Measurements from ENCODE around the gene DPY19L3.
"Not testable (repeated sequence)": the region's sequence is repeated elsewhere in the genome, so short reads cannot be mapped to it uniquely, and the experiment has no call there.

DNA sequence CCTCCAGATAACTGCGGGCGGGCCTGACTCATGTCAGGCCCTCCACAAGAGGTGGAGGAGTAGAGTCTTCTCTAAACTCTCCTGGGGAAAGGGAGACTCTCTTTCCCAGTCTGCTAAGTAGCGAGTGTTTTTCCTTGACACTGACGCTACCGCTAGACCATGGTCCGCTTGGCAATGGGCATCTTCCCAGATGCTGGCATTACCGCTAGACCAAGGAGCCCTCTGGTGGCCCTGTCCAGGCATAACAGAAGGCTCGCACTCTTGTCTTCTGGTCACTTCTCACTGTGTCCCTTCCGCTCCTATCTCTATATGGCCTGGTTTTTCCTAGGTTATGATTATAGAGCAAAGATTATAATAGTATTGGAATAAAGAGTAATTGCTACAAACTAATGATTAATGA is 28.5 kb upstream of the DPY19L3 start:
- TF ChIP-seq EP300 (IDR thresholded peaks at IDR 0.05; ENCODE audit: borderline replicate concordance in 1 of 2, low read depth in 1 of 2, low read length in 1 of 2); TAF1 (IDR thresholded peaks at IDR 0.05; ENCODE audit: borderline replicate concordance, low read depth, low read length); GABPA (IDR thresholded peaks at IDR 0.05; ENCODE audit: low read depth); POLR2AphosphoS5 (IDR thresholded peaks at IDR 0.05; ENCODE audit: low read depth, low read length); SMC3 (IDR thresholded peaks at IDR 0.05; ENCODE audit: low read depth, low read length); CHD2 (IDR thresholded peaks at IDR 0.05; ENCODE audit: low read length, partially characterized antibody); SIN3A (IDR thresholded peaks at IDR 0.05; ENCODE audit: borderline replicate concordance, low read depth, low read length); FOXJ3 (CRISPR knock-in tag; IDR thresholded peaks at IDR 0.05); JUND (IDR thresholded peaks at IDR 0.05); TCF12 (IDR thresholded peaks at IDR 0.05); RFX5 (IDR thresholded peaks at IDR 0.05; ENCODE audit: low read length): not testable (repeated sequence)
- TF ChIP-seq, protein P1, sequence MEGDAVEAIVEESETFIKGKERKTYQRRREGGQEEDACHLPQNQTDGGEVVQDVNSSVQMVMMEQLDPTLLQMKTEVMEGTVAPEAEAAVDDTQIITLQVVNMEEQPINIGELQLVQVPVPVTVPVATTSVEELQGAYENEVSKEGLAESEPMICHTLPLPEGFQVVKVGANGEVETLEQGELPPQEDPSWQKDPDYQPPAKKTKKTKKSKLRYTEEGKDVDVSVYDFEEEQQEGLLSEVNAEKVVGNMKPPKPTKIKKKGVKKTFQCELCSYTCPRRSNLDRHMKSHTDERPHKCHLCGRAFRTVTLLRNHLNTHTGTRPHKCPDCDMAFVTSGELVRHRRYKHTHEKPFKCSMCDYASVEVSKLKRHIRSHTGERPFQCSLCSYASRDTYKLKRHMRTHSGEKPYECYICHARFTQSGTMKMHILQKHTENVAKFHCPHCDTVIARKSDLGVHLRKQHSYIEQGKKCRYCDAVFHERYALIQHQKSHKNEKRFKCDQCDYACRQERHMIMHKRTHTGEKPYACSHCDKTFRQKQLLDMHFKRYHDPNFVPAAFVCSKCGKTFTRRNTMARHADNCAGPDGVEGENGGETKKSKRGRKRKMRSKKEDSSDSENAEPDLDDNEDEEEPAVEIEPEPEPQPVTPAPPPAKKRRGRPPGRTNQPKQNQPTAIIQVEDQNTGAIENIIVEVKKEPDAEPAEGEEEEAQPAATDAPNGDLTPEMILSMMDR (IDR thresholded peaks at IDR 0.05), result peak; percentile 54
- TF ChIP-seq, protein P2, sequence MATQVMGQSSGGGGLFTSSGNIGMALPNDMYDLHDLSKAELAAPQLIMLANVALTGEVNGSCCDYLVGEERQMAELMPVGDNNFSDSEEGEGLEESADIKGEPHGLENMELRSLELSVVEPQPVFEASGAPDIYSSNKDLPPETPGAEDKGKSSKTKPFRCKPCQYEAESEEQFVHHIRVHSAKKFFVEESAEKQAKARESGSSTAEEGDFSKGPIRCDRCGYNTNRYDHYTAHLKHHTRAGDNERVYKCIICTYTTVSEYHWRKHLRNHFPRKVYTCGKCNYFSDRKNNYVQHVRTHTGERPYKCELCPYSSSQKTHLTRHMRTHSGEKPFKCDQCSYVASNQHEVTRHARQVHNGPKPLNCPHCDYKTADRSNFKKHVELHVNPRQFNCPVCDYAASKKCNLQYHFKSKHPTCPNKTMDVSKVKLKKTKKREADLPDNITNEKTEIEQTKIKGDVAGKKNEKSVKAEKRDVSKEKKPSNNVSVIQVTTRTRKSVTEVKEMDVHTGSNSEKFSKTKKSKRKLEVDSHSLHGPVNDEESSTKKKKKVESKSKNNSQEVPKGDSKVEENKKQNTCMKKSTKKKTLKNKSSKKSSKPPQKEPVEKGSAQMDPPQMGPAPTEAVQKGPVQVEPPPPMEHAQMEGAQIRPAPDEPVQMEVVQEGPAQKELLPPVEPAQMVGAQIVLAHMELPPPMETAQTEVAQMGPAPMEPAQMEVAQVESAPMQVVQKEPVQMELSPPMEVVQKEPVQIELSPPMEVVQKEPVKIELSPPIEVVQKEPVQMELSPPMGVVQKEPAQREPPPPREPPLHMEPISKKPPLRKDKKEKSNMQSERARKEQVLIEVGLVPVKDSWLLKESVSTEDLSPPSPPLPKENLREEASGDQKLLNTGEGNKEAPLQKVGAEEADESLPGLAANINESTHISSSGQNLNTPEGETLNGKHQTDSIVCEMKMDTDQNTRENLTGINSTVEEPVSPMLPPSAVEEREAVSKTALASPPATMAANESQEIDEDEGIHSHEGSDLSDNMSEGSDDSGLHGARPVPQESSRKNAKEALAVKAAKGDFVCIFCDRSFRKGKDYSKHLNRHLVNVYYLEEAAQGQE (IDR thresholded peaks at IDR 0.05; ENCODE audit: low read depth, low read length), result not testable (repeated sequence)
- TF ChIP-seq RAD21 (IDR thresholded peaks at IDR 0.05; ENCODE audit: low read length), result 0 out of 2 replicates have a peak, but pooled peaks have one; percentile 10

Data from SK-N-SH (cell line).